MG63 (cell line): ENCODE data around the gene FXYD2. TPM values are rescaled to one million over a fixed set of nuclear protein-coding genes. Genes with fewer than 3 reads are reported as not detected.

Experiments used
- DNase-seq: peaks from one replicate; pipeline ENCODE4 v3.0.0-alpha.2; 2020
- H3K27me3 ChIP-seq: fragments of 250-450 bp; sonication (Bioruptor Pico); 2 replicates; pipeline ENCODE4 v1.5.1; 2020; ENCODE audit warnings: mild to moderate bottlenecking, moderate library complexity
- H3K36me3 ChIP-seq: fragments of 250-450 bp; sonication (Bioruptor Pico); 2 replicates; pipeline ENCODE4 v1.5.1; 2020; ENCODE audit warnings: mild to moderate bottlenecking, moderate library complexity
- H3K4me3 ChIP-seq: fragments of 250-450 bp; sonication (Bioruptor Pico); 2 replicates; pipeline ENCODE4 v1.5.1; 2020; ENCODE audit warnings: mild to moderate bottlenecking, moderate library complexity
- H3K9me3 ChIP-seq: fragments of 250-450 bp; sonication (Bioruptor Pico); 2 replicates; pipeline ENCODE4 v1.5.1; 2020; ENCODE audit warnings: mild to moderate bottlenecking, moderate library complexity
- total RNA-seq: library from RNA; depleted of rRNA; stranded (reverse); fragments of >200 nt; shearing (Covaris generic); gene quantifications from 2 replicates; pipeline ENCODE4 v1.2.3, GENCODE V29; 2014; ENCODE audit warnings: low replicate concordance; rRNA removed

The FXYD2 gene
- total RNA-seq, 1 experiment from 2014 or later: not detected

- H3K4me3 ChIP-seq: no peak overlapping the region
- no peak for DNase-seq
- H3K36me3 ChIP-seq: no peaks in the 10 kb centered on the region
- peaks cover 17% of the 10 kb centered on the region for H3K27me3 ChIP-seq
- no peaks in the 10 kb centered on the region for H3K9me3 ChIP-seq
Observed at GRCh38 chr11:117771841-117772240, 52.7 kb downstream of the FXYD2 start.

GRCh38 chr11:117771197-117771596, 53.3 kb downstream of the FXYD2 start:
- H3K4me3 ChIP-seq: no peak overlapping the region
- peaks cover 17% of the 10 kb centered on the region for H3K27me3 ChIP-seq

GRCh38 chr11:117770061-117770460, 54.5 kb downstream of the FXYD2 start:
- no peaks in the 10 kb centered on the region for H3K9me3 ChIP-seq
- no peaks in the 10 kb centered on the region for H3K36me3 ChIP-seq
- H3K27me3 ChIP-seq: peaks cover 18% of the 10 kb centered on the region
- H3K4me3 ChIP-seq: no peak overlapping the region
- DNase-seq: no peak

More at GRCh38 chr11:117771197-117771596, 53.3 kb downstream of the FXYD2 start:
- no peaks in the 10 kb centered on the region for H3K9me3 ChIP-seq
- DNase-seq: no peak
- H3K36me3 ChIP-seq: no peaks in the 10 kb centered on the region

Other genes starting within 250 kb of the FXYD2 start
- not detected in 2 replicates for gene DSCAML1, start 27.5 kb downstream of the FXYD2 start, total RNA-seq
- not detected in 2 replicates for gene FXYD6, start 51.9 kb upstream of the FXYD2 start, total RNA-seq
- gene TMPRSS13, start 104.7 kb upstream of the FXYD2 start, total RNA-seq: not detected in 2 replicates
- gene IL10RA, start 161.7 kb upstream of the FXYD2 start, total RNA-seq: 1.3 TPM in 1 of 2 replicates, not detected in the other